HepG2 (cell line): ENCODE results near the gene ANKS1A. TPM values are rescaled to one million over a fixed set of nuclear protein-coding genes. Genes with fewer than 3 reads are reported as not detected.

Source experiments
- AHR ChIP-seq: IDR thresholded peaks from 2 replicates; pipeline ENCODE4 v1.6.1; 2018; ENCODE audit warnings: missing genetic modification reagents, missing compliant biosample characterization
- FOXA1 ChIP-seq, 2 experiments: fragments of 450-650 bp in 1 of 2; sonication (generic) in 1 of 2; formaldehyde crosslinking in 1 of 2; IDR thresholded peaks; 2 replicates each; pipeline versions ENCODE4 v1.4.0 to v1.6.1; 2016 to 2020; ENCODE audit warnings: missing genetic modification reagents in 1 of 2
- MATR3 ChIP-seq: sonication (generic); formaldehyde crosslinking; IDR thresholded peaks from 2 replicates; pipeline ENCODE4 v1.4.0; 2020; ENCODE audit warnings: missing genetic modification reagents
- NFKB2 ChIP-seq: sonication (generic); formaldehyde crosslinking; IDR thresholded peaks from 2 replicates; pipeline ENCODE4 v1.4.0; 2020; ENCODE audit warnings: missing genetic modification reagents, borderline replicate concordance
- RXRB ChIP-seq: IDR thresholded peaks from 2 replicates; pipeline ENCODE4 v1.6.1; 2016; ENCODE audit warnings: borderline replicate concordance, missing genetic modification reagents, missing compliant biosample characterization
- TOE1 ChIP-seq: sonication (generic); formaldehyde crosslinking; IDR thresholded peaks from 2 replicates; pipeline ENCODE4 v1.4.0; 2020; ENCODE audit warnings: mild to moderate bottlenecking, missing genetic modification reagents
- TSC22D2 ChIP-seq: sonication (generic); formaldehyde crosslinking; IDR thresholded peaks from 2 replicates; pipeline ENCODE4 v1.5.1; 2020; ENCODE audit warnings: missing genetic modification reagents, mild to moderate bottlenecking, borderline replicate concordance
- U2AF2 ChIP-seq: fragments of 200-400 bp; formaldehyde crosslinking; IDR thresholded peaks from 2 replicates; pipeline ENCODE4 v1.6.1; 2017; ENCODE audit warnings: low read depth, mild to moderate bottlenecking, low read length
- ZNF296 ChIP-seq: sonication (generic); formaldehyde crosslinking; conservative IDR thresholded peaks from 2 replicates; pipeline ENCODE4 v1.5.0; 2020; ENCODE audit warnings: mild to moderate bottlenecking, missing genetic modification reagents
- ZNF430 ChIP-seq: sonication (generic); formaldehyde crosslinking; IDR thresholded peaks from 2 replicates; pipeline ENCODE4 v1.9.0; 2021; ENCODE audit warnings: mild to moderate bottlenecking, missing genetic modification reagents
- polyA plus RNA-seq, 8 experiments: library from polyadenylated mRNA; depleted of rRNA in 3 of 8; stranded (reverse) in 7 of 8; unstranded in 1 of 8; fragments of >200 nt; fragmentation: Illumina TruSeq in 4 of 8; extraction: Trizol in 4 of 8; gene quantifications; 2 replicates each; pipeline versions ENCODE4 v1.2.1 to v1.2.3, GENCODE V29; 2011 to 2016; ENCODE audit warnings: low read depth in 4 of 8, missing spikeins in 1 of 8, mixed read lengths in 1 of 8; ENCODE audit not compliant: insufficient read depth in 1 of 8
- total RNA-seq, 5 experiments: library from RNA; depleted of rRNA; stranded (reverse); fragments of >200 nt; fragmentation: Illumina TruSeq; extraction: Trizol; gene quantifications; 2 replicates each; pipeline ENCODE4 v1.2.3, GENCODE V29; 2016; ENCODE audit warnings: low read depth in 1 of 5
- TF ChIP-seq, protein P1 (sequence below): sonication (generic); formaldehyde crosslinking; IDR thresholded peaks from 2 replicates; pipeline ENCODE4 v1.4.0; 2020; ENCODE audit warnings: mild to moderate bottlenecking, missing genetic modification reagents
- TF ChIP-seq, protein P2 (sequence below): fragments of 450-650 bp; IDR thresholded peaks from 2 replicates; pipeline ENCODE4 v1.6.1; 2017; ENCODE audit warnings: mild to moderate bottlenecking
- TF ChIP-seq, protein P3 (sequence below): sonication (generic); formaldehyde crosslinking; IDR thresholded peaks from 2 replicates; pipeline ENCODE4 v1.5.1; 2020; ENCODE audit warnings: missing genetic modification reagents, mild to moderate bottlenecking, borderline replicate concordance
- TF ChIP-seq, protein P4 (sequence below): sonication (generic); formaldehyde crosslinking; IDR thresholded peaks from 2 replicates; pipeline ENCODE4 v1.9.0; 2021; ENCODE audit warnings: missing genetic modification reagents, mild to moderate bottlenecking, borderline replicate concordance
- TF ChIP-seq, protein P5 (sequence below): IDR thresholded peaks from 2 replicates; pipeline ENCODE4 v1.6.1; 2016; ENCODE audit warnings: missing biosample characterization, missing genetic modification reagents, low read depth

ANKS1A gene
- total and polyA plus RNA-seq, 2 of the 13 experiments (the other 11 are each of a cell fraction or from before 2014, with no cell fraction given): 7.2 to 15.1 TPM

DNA sequence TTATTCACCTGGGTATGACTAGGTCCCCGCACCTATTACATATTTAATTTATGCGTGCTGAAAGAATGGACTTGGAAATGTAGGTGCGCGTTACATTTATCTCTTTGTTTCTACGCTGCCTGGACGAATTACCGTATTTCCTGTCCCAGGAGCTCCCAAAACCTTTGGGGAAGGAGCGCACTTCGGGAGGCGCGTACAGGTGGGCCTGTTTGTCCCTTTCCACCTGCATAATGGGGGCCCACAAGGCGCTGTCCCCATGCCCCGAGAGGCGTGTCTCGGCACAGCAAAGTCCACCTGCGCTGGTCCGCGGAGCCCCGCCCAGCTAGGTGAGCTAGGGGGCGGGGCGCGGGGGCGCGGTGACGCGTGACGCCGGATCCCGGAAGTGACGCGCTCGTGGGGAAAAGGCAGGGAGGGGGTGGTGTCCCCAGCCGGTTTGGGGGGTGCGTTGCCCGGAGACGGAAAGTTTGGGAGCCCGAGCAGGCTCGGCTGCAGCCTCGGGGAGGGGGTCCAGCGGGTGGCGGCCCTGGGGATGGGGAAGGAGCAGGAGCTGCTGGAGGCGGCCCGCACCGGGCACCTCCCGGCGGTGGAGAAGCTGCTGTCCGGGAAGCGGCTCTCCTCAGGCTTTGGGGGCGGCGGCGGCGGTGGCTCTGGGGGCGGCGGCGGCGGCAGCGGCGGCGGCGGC lies at the start of gene ANKS1A (continued):
- TF ChIP-seq, protein P1, sequence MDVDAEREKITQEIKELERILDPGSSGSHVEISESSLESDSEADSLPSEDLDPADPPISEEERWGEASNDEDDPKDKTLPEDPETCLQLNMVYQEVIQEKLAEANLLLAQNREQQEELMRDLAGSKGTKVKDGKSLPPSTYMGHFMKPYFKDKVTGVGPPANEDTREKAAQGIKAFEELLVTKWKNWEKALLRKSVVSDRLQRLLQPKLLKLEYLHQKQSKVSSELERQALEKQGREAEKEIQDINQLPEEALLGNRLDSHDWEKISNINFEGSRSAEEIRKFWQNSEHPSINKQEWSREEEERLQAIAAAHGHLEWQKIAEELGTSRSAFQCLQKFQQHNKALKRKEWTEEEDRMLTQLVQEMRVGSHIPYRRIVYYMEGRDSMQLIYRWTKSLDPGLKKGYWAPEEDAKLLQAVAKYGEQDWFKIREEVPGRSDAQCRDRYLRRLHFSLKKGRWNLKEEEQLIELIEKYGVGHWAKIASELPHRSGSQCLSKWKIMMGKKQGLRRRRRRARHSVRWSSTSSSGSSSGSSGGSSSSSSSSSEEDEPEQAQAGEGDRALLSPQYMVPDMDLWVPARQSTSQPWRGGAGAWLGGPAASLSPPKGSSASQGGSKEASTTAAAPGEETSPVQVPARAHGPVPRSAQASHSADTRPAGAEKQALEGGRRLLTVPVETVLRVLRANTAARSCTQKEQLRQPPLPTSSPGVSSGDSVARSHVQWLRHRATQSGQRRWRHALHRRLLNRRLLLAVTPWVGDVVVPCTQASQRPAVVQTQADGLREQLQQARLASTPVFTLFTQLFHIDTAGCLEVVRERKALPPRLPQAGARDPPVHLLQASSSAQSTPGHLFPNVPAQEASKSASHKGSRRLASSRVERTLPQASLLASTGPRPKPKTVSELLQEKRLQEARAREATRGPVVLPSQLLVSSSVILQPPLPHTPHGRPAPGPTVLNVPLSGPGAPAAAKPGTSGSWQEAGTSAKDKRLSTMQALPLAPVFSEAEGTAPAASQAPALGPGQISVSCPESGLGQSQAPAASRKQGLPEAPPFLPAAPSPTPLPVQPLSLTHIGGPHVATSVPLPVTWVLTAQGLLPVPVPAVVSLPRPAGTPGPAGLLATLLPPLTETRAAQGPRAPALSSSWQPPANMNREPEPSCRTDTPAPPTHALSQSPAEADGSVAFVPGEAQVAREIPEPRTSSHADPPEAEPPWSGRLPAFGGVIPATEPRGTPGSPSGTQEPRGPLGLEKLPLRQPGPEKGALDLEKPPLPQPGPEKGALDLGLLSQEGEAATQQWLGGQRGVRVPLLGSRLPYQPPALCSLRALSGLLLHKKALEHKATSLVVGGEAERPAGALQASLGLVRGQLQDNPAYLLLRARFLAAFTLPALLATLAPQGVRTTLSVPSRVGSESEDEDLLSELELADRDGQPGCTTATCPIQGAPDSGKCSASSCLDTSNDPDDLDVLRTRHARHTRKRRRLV (CRISPR knock-in tag): no peak
- TF ChIP-seq TOE1 (no peak), U2AF2 (no peak), RXRB (peak; percentile 30; the same call in 1 of the 2 replicates), ZNF430 (CRISPR knock-in tag) (no peak), MATR3 (CRISPR knock-in tag) (no peak), NFKB2 (CRISPR knock-in tag) (no peak; the same call in 1 of the 2 replicates), AHR (CRISPR knock-in tag) (no peak; the same call in 1 of the 2 replicates), ZNF296 (CRISPR knock-in tag) (no peak), TSC22D2 (CRISPR knock-in tag) (no peak), FOXA1 (IDR thresholded peaks at IDR 0.05) (no peak), FOXA1 (CRISPR knock-in tag; IDR thresholded peaks at IDR 0.05) (0 out of 2 replicates have a peak, but pooled peaks have one; percentile 14)
- TF ChIP-seq, protein P2, sequence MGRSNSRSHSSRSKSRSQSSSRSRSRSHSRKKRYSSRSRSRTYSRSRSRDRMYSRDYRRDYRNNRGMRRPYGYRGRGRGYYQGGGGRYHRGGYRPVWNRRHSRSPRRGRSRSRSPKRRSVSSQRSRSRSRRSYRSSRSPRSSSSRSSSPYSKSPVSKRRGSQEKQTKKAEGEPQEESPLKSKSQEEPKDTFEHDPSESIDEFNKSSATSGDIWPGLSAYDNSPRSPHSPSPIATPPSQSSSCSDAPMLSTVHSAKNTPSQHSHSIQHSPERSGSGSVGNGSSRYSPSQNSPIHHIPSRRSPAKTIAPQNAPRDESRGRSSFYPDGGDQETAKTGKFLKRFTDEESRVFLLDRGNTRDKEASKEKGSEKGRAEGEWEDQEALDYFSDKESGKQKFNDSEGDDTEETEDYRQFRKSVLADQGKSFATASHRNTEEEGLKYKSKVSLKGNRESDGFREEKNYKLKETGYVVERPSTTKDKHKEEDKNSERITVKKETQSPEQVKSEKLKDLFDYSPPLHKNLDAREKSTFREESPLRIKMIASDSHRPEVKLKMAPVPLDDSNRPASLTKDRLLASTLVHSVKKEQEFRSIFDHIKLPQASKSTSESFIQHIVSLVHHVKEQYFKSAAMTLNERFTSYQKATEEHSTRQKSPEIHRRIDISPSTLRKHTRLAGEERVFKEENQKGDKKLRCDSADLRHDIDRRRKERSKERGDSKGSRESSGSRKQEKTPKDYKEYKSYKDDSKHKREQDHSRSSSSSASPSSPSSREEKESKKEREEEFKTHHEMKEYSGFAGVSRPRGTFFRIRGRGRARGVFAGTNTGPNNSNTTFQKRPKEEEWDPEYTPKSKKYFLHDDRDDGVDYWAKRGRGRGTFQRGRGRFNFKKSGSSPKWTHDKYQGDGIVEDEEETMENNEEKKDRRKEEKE: no peak
- TF ChIP-seq, protein P3, sequence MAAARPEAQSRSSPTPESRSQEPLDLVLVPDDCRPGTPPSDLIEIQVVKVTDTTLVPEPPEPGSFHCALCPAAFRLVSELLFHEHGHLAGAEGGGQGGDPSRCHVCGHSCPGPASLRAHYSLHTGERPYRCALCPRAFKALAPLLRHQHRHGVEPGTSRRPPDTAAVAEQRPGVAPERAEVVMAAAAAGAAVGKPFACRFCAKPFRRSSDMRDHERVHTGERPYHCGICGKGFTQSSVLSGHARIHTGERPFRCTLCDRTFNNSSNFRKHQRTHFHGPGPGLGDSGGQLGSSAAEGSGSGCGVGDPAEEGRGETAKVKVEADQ (CRISPR knock-in tag): no peak
- TF ChIP-seq, protein P4, sequence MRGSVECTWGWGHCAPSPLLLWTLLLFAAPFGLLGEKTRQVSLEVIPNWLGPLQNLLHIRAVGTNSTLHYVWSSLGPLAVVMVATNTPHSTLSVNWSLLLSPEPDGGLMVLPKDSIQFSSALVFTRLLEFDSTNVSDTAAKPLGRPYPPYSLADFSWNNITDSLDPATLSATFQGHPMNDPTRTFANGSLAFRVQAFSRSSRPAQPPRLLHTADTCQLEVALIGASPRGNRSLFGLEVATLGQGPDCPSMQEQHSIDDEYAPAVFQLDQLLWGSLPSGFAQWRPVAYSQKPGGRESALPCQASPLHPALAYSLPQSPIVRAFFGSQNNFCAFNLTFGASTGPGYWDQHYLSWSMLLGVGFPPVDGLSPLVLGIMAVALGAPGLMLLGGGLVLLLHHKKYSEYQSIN (CRISPR knock-in tag): no peak
- TF ChIP-seq, protein P5, sequence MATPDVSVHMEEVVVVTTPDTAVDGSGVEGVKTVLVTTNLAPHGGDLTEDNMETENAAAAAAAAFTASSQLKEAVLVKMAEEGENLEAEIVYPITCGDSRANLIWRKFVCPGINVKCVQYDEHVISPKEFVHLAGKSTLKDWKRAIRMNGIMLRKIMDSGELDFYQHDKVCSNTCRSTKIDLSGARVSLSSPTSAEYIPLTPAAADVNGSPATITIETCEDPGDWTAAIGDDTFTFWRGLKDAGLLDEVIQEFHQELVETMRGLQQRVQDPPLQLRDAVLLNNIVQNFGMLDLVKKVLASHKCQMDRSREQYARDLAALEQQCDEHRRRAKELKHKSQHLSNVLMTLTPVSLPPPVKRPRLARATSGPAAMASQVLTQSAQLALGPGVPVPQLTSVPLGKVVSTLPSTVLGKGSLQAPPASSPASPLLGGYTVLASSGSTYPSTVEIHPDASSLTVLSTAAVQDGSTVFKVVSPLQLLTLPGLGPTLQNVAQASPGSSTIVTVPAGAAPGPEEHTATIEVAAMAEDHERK (CRISPR knock-in tag): peak; percentile 81
